MCF 10A (cell line): ENCODE measurements around the gene RRP1B. TPM values are rescaled to one million over a fixed set of nuclear protein-coding genes. Genes with fewer than 3 reads are reported as not detected.

Experiments
- BruUV-seq: library from RNA; stranded (reverse); fragments of 400-500 nt; replicated peaks from 2 replicates; lab custom pipeline; 2021; lab: Mats Ljungman, UMichigan
- CTCF ChIA-PET: fragments of 300-600 bp; sonication (Branson Sonifier 250); formaldehyde crosslinking; extraction: SDS; loops from one replicate; lab custom pipeline; 2021; ENCODE audit warnings: antibody characterized with exemption, inconsistent platforms; lab: Yijun Ruan, JAX
- POLR2A ChIA-PET: fragments of 300-600, 350-650 bp; sonication (Branson Sonifier 250); formaldehyde crosslinking; extraction: SDS; loops from one replicate; lab custom pipeline; 2020; ENCODE audit warnings: antibody characterized with exemption, inconsistent platforms; lab: Yijun Ruan, JAX
- DNase-seq: peaks from one replicate; pipeline ENCODE4 v3.0.0-alpha.2; 2018; ENCODE audit not compliant: unreplicated experiment
- H3K27ac Mint-ChIP-seq: one replicate; pipeline ENCODE4 v1.8.0; 2022; ENCODE audit warnings: mild to moderate bottlenecking, low read depth, mixed read lengths; ENCODE audit not compliant: unreplicated experiment
- H3K27me3 Mint-ChIP-seq: one replicate; pipeline ENCODE4 v1.8.0; 2022; ENCODE audit warnings: mixed read lengths; ENCODE audit not compliant: insufficient read depth, unreplicated experiment
- H3K36me3 Mint-ChIP-seq: one replicate; pipeline ENCODE4 v1.8.0; 2022; ENCODE audit warnings: mild to moderate bottlenecking, moderate library complexity, mixed read lengths; ENCODE audit not compliant: insufficient read depth, unreplicated experiment
- H3K4me1 Mint-ChIP-seq: one replicate; pipeline ENCODE4 v1.8.0; 2022; ENCODE audit warnings: mixed read lengths; ENCODE audit not compliant: insufficient read depth, unreplicated experiment
- H3K4me3 Mint-ChIP-seq: one replicate; pipeline ENCODE4 v1.8.0; 2022; ENCODE audit warnings: mild to moderate bottlenecking, moderate library complexity, mixed read lengths; ENCODE audit not compliant: unreplicated experiment
- H3K9me3 Mint-ChIP-seq: one replicate; pipeline ENCODE4 v1.8.0; 2022; ENCODE audit warnings: mixed read lengths; ENCODE audit not compliant: unreplicated experiment
- intact Hi-C: fragments of 100-400 bp; cut with micrococcal nuclease; formaldehyde crosslinking; loops from 2 replicates; pipeline ENCODE4 v1.14.1; 2022
- total RNA-seq: library from RNA; stranded (reverse); gene quantifications from 2 replicates; pipeline ENCODE4 v1.2.3, GENCODE V29; 2022
- TF ChIP-seq, protein P1 (sequence below): fragments of 200-600 bp; IDR thresholded peaks from one replicate; pipeline ENCODE4 v1.8.0; 2022; ENCODE audit warnings: antibody characterized with exemption, mild to moderate bottlenecking; ENCODE audit not compliant: unreplicated experiment

The RRP1B gene
- total RNA-seq, 1 experiment from 2014 or later: 39.8 TPM

DNA sequence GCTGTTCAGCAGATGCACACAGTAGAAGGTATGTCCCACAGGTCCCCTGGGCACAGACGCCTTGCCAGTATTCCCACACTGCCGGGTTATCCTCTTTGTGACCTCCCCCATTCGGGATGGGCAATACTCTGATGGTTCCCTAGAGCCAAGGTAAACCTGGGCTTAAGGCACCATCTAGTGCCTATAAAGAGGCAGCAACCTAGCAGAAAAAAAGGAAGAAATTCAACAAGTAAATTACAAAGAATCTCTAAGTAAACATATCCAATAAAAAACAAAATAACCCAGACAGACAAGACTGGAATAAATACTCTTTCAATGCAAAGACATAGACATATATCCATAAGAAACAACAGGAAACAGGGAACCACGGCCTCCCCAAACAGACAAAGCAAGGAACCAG, 39.5 kb upstream of the RRP1B start:
- CTCF ChIA-PET: interaction anchor here (3.2 kb wide), 1 partner anchor 9 kb away, joined by 15 read pairs; no protein-coding TSS in a partner anchor
- POLR2A ChIA-PET: no interaction called here
- DNase-seq: peak; percentile 23
- BruUV-seq: no TSS peak
- H3K27me3 Mint-ChIP-seq: no peaks in the 10 kb centered on the region
- H3K9me3 Mint-ChIP-seq: peaks cover 7% of the 10 kb centered on the region
- intact Hi-C loops: no loop called here
- no peak overlapping the region for H3K4me3 Mint-ChIP-seq
- peaks cover 8% of the 10 kb centered on the region for H3K36me3 Mint-ChIP-seq
- peaks cover 15% of the 10 kb centered on the region for H3K4me1 Mint-ChIP-seq
- no peak overlapping the region for H3K27ac Mint-ChIP-seq
- TF ChIP-seq, protein P1, sequence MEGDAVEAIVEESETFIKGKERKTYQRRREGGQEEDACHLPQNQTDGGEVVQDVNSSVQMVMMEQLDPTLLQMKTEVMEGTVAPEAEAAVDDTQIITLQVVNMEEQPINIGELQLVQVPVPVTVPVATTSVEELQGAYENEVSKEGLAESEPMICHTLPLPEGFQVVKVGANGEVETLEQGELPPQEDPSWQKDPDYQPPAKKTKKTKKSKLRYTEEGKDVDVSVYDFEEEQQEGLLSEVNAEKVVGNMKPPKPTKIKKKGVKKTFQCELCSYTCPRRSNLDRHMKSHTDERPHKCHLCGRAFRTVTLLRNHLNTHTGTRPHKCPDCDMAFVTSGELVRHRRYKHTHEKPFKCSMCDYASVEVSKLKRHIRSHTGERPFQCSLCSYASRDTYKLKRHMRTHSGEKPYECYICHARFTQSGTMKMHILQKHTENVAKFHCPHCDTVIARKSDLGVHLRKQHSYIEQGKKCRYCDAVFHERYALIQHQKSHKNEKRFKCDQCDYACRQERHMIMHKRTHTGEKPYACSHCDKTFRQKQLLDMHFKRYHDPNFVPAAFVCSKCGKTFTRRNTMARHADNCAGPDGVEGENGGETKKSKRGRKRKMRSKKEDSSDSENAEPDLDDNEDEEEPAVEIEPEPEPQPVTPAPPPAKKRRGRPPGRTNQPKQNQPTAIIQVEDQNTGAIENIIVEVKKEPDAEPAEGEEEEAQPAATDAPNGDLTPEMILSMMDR: peak; percentile 6

DNA sequence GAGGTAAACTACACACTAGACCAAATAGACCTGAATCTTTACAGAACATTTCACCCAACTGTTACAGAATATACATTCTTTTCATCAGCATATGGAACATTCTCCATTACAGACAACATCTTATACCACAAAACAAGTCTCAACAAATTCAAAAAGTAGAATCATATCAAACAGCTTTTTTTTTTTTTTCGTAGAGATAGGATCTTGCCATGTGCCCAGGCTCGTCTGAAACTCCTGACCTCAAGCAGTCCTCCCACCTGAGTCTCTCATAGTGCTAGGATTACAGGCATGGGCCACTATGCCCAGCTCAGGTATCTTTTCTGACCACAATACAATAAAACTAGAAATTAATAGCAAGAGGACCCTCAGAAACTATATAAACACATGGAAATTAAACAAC, 36.6 kb upstream of the RRP1B start:
- no peaks in the 10 kb centered on the region for H3K27me3 Mint-ChIP-seq
- intact Hi-C loops: no loop called here
- TF ChIP-seq, protein P1: no peak
- POLR2A ChIA-PET: interaction anchor here (0.9 to 2.0 kb wide), 3 partner anchors 9 to 22 kb away, joined by 3 to 7 read pairs (median 7); no protein-coding TSS in a partner anchor
- peaks cover 7% of the 10 kb centered on the region for H3K9me3 Mint-ChIP-seq
- peak overlapping the region; percentile 75 for H3K27ac Mint-ChIP-seq
- peaks cover 21% of the 10 kb centered on the region for H3K4me1 Mint-ChIP-seq
- no peak for DNase-seq
- H3K36me3 Mint-ChIP-seq: peaks cover 8% of the 10 kb centered on the region
- BruUV-seq: no TSS peak
- H3K4me3 Mint-ChIP-seq: no peak overlapping the region
- CTCF ChIA-PET: interaction anchor here (0.7 to 3.2 kb wide), 4 partner anchors 11 to 22 kb away, joined by 3 to 15 read pairs (median 6); no protein-coding TSS in a partner anchor

DNA sequence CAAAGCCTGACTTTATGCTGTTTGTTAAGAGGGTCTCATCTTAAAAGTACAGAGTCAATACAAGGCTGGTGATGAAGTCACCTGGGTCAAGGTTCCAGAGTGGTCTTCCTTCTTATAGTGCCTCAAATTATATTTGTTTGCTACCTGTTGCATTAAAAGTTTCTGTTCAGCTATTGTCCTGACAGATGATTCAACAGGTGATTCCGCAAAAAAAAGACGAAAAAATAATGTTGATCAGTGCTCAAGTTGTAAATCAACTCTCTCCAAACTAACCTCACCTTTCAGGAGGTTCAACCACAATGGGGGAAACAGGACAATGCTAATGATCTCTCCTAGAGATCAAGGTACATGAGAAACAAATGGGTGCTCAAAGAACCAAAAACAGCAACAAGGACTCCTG, 35.8 kb upstream of the RRP1B start:
- DNase-seq: no peak
- no TSS peak for BruUV-seq
- intact Hi-C loops: no loop called here
- ChIA-PET POLR2A (interaction anchor here (0.5 to 2.0 kb wide), 4 partner anchors 10 to 38 kb away, joined by 3 to 7 read pairs (median 6); no protein-coding TSS in a partner anchor), CTCF (interaction anchor here (1.7 kb wide), 1 partner anchor 15 kb away, joined by 9 read pairs; no protein-coding TSS in a partner anchor)
- H3K27me3 Mint-ChIP-seq: no peaks in the 10 kb centered on the region
- peaks cover 7% of the 10 kb centered on the region for H3K9me3 Mint-ChIP-seq
- peaks cover 8% of the 10 kb centered on the region for H3K36me3 Mint-ChIP-seq
- TF ChIP-seq, protein P1: no peak
- H3K27ac Mint-ChIP-seq: no peak overlapping the region
- no peak overlapping the region for H3K4me3 Mint-ChIP-seq
- H3K4me1 Mint-ChIP-seq: peaks cover 21% of the 10 kb centered on the region

DNA sequence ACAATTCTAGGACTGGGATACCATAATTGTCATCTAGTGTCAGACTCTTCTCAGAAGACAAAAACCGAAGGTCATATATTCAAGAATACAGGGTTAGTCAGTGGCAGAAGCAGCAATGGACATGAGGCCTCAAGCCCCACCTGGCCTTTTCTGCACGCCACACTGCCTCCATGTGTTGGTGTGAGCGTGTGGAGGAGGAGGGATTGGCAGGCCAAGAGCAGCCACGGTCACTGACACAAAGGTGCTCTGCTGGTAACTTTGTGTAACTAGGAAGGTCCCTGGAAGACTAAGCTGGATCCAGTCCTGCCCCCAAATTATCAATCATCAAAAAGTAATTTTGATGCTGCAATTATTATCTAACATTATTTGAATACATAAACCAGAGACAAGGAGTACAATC, 35.0 kb upstream of the RRP1B start:
- Mint-ChIP-seq H3K9me3 (peaks cover 7% of the 10 kb centered on the region), H3K4me1 (peaks cover 21% of the 10 kb centered on the region), H3K27me3 (no peaks in the 10 kb centered on the region), H3K36me3 (peaks cover 5% of the 10 kb centered on the region), H3K27ac (no peak overlapping the region), H3K4me3 (no peak overlapping the region)
- no TSS peak for BruUV-seq
- no peak for DNase-seq
- TF ChIP-seq, protein P1: no peak
- intact Hi-C loops: no loop called here
- CTCF ChIA-PET: interaction anchor here (0.8 to 1.7 kb wide), 2 partner anchors 14 to 21 kb away, joined by 4 to 9 read pairs; no protein-coding TSS in a partner anchor
- POLR2A ChIA-PET: interaction anchor here (1.0 to 2.0 kb wide), 4 partner anchors 9 to 38 kb away, joined by 4 to 7 read pairs (median 6); no protein-coding TSS in a partner anchor
